NCI-H1694 treated with DMSO at 0.1 percent for 48 hours (cell line): ENCODE measurements around the gene PRRC1.
"Not testable (repeated sequence)": the region's sequence is repeated elsewhere in the genome, so short reads cannot be mapped to it uniquely, and the experiment has no call there.

Source experiments
- DNase-seq: peaks from one replicate; lab custom pipeline; 2025; lab: John Stamatoyannopoulos, UW

The PRRC1 gene

DNA sequence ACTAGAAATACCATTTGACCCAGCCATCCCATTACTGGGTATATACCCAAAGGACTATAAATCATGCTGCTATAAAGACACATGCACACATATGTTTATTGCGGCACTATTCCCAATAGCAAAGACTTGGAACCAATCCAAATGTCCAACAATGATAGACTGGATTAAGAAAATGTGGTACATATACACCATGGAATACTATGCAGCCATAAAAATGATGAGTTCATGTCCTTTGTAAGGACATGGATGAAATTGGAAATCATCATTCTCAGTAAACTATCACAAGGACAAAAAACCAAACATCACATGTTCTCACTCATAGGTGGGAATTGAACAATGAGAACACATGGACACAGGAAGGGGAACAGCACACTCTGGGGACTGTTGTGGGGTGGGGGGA lies 27.8 kb downstream of the PRRC1 start:
- DNase-seq = not testable (repeated sequence)

GRCh38 chr5:127549551-127549950 lies 32.1 kb downstream of the PRRC1 start:
- DNase-seq = no peak

DNA sequence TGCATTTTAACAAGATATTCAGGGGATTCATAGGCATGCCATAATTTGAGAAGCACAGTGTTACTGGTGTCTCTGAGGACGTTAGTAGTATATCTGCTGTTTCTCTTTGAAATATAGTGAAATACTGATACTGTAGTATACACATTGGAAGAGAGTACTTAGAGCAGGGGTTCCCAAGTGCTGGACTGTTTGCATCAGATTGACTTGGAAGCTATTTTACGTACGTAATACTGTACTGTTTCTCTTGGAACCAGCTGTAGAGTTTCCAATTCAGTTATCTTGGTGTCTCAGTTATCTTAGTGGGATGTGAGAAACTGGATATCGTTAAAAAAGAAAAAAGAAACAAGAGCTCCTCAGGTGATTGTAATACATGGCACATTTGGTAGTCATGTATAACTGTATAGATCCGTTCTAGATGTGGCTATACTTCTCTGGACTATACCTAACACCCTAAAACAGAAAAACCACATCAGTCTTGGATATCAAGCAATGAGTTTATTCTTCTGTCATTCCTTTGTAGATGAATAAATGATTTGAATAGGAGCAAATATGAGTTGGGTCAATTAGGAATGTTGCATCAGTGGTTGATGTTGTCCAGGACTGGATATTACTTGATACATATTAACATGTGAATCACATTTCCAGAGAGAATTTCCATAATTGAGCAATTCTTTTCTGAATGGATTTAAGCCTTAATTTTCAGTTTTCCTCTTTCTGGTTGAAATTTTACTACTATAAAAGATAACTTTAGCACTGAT lies 33.4 kb downstream of the PRRC1 start:
- no peak for DNase-seq

DNA sequence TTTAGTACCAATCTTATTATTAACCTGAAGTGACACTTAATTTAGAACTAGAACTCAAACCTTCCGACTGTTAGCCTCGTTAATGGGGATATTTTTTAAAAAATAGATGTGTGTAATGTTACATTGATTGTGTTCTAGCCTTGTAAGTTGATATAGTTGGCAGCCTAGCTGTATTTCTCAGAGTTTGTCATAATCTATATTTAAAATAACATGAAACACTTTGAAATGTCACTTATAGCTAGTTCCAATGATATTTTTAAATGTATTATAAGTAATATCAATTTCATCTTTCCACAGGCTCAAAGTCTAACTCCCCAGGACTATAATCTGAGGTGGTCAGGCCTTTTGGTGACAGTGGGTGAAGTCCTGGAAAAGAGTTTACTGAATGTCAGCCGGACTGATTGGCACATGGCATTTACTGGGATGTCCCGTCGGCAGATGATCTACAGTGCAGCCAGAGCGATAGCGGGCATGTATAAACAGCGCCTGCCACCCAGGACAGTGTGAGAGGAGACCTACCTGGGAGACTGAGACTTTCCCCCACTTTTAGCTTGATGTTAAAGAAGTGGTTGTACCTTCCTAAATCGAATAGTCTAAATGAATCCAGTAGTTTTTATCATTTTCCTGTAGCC lies 34.1 kb downstream of the PRRC1 start:
- no peak for DNase-seq

GRCh38 chr5:127555826-127556225 lies 38.4 kb downstream of the PRRC1 start:
- no peak for DNase-seq

DNA sequence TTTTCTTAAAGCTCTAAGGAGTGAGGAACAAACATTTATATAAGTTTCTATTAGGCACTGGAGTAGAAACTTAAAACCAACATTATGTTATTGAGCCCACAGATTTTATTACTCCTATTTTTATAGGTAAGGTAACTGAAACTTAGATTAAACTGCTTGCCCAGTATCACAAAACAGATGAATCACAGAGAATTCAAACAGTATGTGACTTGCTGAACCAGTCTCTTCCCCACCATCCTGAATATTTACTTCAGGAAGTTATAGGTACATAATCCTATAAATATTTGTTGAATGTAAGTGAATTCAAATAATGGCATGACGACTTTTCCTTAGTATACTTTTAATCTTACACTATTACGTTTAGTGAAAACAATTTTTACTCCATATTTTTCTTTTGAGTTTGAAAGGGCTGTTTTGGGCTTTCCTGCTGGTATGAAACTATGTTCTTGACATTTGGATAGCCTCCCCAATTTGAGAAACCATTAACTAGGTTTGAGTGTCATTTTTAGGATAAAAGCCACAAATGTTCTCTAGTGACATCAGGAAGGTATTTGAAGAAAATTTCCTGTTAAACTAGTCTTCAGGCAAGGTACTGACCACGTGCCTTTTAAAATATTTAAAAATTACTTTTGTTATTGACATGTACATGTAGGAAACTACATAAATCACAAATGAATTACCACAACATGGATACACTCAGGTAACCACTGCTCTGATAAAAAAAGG lies 39.3 kb downstream of the PRRC1 start:
- DNase-seq = no peak

- no peak for DNase-seq
Observed at GRCh38 chr5:127558273-127558672, 40.8 kb downstream of the PRRC1 start.

DNA sequence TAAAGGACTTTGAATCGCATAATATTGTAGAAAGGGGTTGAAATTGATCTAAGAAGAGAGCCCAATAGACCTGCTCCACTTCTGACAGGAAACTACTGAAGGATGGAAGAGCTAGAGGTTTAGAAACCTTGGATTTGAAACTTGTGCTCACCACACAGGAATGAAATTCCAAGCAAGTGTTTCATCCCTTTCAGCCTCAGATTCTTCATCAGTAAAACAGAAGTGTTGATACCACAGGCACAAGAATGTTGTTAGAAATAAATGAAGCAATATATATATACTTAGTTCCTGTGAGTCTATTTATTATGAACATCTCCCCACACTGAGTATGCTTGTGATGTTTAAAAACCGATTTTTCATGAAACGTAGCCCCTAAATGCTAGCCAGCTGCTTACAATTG lies 43.8 kb downstream of the PRRC1 start:
- no peak for DNase-seq

- no peak for DNase-seq
Observed at GRCh38 chr5:127562252-127562651, 44.8 kb downstream of the PRRC1 start.

DNA sequence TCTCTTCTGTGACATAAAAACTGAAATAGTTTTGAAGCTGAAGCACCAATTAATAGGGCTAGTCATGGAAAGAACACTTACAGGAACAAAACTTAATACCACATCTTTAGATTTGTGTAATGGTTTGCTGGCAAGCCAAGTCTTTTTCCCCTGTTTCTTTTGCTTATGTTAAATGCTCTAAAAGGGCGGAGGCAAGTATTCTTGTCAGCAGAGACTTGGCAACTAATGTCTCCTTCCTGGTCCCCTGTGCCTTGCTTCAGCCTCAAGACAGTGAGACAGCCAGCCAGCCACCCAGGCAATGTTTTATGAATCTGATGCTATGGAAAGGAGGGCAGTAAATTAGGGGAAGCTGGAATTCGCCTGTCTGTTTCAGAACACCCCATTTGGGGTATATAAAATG lies 45.7 kb downstream of the PRRC1 start:
- DNase-seq = no peak

GRCh38 chr5:127564002-127564769 lies 46.7 kb downstream of the PRRC1 start:
- DNase-seq = peak; percentile 58

DNA sequence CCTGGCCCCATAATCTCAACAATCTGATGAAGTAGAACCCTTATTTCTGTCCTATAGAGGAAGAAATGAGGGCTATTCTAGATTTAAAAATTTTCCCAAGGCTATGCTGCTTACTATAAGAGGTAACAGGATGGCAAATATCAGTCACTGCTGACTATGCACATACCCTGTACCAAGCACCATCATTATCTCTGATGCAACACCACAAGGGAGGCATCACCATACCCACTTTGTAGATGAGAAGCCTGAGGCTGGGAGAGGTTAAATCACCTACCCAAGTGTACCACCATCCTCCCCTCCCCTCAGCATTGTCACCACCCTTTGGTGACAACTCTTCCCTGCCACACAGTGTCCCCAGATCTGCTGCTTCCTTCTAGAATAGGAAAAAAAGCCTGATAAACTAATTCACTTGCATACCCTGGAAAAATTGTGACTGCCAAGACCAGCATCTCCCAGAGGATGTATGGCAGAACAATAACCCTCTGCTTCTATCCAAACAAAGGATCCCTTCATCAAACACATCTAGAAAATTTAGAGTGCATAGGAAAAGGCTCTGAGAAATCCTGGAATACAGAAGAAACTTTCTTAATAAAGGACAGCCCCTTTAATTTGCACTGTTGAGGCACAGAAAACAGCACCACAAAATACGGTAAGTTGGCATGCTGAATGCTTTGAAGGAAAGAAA lies 48.3 kb downstream of the PRRC1 start:
- DNase-seq = no peak

- no peak for DNase-seq
Observed at GRCh38 chr5:127567026-127567768, 49.8 kb downstream of the PRRC1 start.

DNA sequence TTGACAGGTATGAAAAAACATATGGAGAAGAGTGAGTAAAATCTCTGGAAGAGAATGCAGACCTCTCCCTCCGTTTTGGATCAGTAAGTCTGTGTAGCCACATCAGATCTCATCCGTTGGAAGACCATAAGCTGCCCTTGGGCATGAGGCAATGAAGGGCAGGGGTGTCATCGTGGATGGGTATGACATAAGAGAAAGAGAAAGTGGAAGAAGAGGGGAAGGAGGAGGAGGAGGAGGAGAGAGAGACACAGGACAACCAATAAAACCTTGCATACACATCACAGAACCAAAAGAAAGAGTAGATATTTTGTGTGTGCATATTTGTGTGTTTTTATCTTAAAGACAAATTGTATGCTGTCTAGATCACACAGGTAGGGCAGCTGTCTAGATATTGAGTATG lies 50.7 kb downstream of the PRRC1 start:
- no peak for DNase-seq

DNA sequence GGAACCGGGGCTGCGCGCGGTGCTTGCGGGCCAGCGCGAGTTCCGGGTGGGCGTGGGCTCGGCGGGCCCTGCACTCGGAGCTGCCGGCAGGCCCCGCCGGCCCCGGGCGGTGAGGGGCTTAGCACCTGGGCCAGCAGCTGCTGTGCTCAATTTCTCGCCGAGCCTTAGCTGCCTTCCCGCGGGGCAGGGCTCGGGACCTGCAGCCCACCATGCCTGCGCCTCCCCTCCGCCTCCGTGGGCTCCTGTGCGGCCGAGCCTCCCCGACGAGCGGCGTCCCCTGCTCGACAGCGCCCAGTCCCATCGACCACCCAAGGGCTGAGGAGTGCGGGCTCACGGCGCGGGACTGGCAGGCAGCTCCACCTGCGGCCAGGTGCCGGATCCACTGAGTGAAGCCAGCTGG lies 52.0 kb downstream of the PRRC1 start:
- not testable (repeated sequence) for DNase-seq

GRCh38 chr5:127571314-127572131 lies 54.1 kb downstream of the PRRC1 start:
- no peak for DNase-seq

DNA sequence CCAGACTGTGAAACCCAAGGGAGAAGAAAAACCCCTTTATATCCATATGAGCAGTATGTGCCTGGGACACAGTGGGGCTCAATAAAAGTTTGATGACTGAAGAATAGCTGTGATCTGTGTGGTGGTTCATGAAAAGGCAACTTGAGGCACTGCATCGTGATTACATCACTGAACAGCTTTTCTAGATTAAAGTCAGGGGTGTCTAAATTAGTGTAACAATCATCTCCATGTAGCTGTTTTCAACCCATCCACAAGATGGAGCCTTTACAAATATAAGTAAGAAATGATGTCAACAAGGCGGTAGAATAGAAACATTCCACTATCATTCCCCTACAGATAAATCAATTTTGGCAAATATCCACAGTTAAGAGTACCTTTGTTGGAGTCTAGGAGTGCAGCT lies 55.5 kb downstream of the PRRC1 start:
- no peak for DNase-seq

- no peak for DNase-seq
Observed at GRCh38 chr5:127574852-127575679, 57.6 kb downstream of the PRRC1 start.

DNA sequence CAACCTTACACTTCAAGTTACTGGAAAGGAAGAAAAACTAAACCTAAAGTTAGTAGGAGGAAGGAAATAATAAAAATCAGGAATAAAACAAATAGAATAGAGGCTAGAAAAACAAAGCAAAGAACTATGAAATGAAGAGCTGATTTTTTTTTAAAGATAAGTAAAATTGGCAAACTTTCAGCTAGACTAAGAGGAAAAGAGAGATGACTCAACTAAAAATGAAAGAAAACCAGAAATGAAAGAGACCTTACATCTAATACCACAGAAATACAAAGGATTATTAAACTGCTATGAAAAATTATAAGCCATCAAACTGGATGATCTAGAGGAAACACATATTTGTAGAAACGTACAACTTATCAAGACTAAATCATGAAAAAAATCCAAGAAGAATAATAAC lies 60.0 kb downstream of the PRRC1 start:
- DNase-seq = no peak
